ENCODE data around the gene TMEM138. TPM values are rescaled to one million over a fixed set of nuclear protein-coding genes. Genes with fewer than 3 reads are reported as not detected.

TMEM138 gene
- total RNA-seq, 1 donor from 2014 or later, result 68.4 TPM

DNA sequence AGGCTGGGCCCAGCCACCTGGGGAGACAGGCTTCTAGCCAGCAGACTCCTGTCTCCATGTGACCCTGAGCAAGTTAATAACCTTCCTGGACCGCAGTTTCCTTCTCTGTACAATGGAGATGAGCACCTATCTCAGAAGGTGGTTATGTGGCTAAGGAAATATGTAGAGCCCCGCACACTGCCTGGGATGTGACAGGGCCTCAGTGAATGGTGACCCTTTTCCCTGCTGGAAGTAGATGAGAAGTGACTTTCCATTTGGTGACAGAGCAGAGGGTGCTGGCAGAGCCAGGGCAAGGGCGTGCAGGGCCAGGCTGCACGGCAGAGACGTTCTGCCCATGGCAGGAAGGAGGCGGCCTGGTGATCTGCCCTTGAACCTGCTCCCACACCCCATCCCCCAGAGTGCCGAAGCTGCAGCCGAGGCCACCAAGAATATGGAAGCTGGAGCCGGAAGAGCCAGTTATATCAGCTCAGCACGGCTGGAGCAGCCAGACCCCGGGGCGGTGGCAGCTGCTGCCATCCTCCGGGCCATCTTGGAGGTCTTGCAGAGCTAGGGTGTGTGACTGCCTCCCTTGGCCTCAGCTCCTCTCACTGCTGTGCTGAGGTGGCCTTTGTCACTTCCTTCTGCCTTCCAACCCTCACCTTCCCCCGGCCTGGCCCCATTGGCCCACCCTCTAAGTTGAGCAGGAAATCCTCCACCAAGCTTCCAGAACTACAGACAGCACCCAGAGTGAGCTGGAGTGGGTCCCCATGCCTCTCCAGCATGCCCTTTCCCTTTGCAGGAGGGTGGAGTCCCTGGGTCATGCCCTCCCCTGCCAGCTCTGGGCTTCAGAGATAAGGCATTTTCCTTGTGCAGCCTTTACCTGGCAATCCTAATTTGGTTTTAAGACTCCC lies 16.0 kb upstream of the TMEM138 start:
- DNase-seq (ENCODE audit: low spot score), result no peak

DNA sequence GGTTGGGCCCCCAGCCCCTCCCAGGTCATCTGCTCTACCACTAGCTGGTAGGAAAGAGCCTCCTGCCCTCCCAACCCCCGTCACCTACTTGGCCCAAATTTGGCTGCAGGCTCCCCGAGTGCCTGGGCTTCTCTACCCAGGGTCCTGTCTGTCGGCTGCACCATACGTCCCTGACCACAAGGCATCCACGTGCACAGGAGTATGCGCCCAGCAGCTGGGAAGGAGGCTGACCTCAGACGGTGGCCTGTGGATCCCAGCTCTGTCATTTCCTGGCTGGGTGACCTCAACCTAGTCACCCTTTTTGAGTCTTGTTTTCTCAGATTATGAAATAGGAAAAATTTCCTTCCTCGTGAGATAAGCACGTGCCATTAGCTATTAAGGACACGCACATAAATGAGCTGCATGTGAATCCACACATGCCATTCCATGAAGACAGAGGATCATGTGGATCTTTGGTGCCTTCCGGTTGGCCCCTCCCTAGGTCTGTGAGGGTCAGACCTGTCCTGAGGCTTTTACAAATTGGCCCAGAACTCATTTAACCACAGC lies 14.2 kb upstream of the TMEM138 start:
- Mint-ChIP-seq H3K27ac (no peak overlapping the region), H3K9me3 (no peaks in the 10 kb centered on the region), H3K36me3 (ENCODE audit: low read depth) (peaks cover 14% of the 10 kb centered on the region), H3K4me3 (no peak overlapping the region), H3K27me3 (ENCODE audit: insufficient read depth) (no peaks in the 10 kb centered on the region), H3K4me1 (ENCODE audit: low read depth) (no peaks in the 10 kb centered on the region)
- no peak for DNase-seq (ENCODE audit: low spot score)
- intact Hi-C loops (cut with micrococcal nuclease), result no loop called here

More for the DNA sequence above, 16.0 kb upstream of the TMEM138 start:
- no peaks in the 10 kb centered on the region for H3K27me3 Mint-ChIP-seq (ENCODE audit: insufficient read depth)
- intact Hi-C loops (cut with micrococcal nuclease), result no loop called here
- no peaks in the 10 kb centered on the region for H3K4me1 Mint-ChIP-seq (ENCODE audit: low read depth)
- peaks cover 8% of the 10 kb centered on the region for H3K36me3 Mint-ChIP-seq (ENCODE audit: low read depth)
- no peak overlapping the region for H3K4me3 Mint-ChIP-seq
- H3K27ac Mint-ChIP-seq, result no peak overlapping the region
- H3K9me3 Mint-ChIP-seq, result no peaks in the 10 kb centered on the region

DNA sequence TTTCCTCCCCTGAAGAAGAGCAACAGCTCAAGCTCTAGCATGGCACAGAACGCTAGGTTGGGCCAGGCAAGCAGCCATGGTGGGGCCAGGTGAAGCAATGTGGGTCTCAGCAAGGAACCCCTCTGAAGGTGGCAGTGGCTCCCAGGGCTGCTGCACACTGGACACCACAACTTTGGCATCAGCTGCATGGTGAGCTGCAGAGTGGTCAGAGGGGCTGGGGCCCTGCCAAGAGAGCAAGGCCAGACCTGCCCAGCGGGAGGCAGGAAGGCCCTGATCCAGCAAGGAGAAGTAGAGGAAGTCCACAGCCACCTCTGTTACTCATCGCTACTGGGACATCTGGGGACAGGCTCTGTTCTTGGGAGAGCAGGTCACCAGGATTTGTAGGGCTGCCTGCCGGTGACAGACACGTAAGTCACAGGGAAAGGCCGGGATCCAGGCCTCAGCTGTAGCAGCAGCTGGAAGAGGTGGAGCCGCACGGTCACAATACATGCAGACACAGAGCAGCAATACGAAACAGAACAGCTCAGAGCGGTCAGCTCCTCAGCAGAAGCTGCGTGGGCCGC lies 12.9 kb upstream of the TMEM138 start:
- intact Hi-C loops (cut with micrococcal nuclease), result no loop called here
- peaks cover 22% of the 10 kb centered on the region for H3K36me3 Mint-ChIP-seq (ENCODE audit: low read depth)
- no peaks in the 10 kb centered on the region for H3K27me3 Mint-ChIP-seq (ENCODE audit: insufficient read depth)
- H3K4me3 Mint-ChIP-seq, result no peak overlapping the region
- H3K4me1 Mint-ChIP-seq (ENCODE audit: low read depth), result no peaks in the 10 kb centered on the region
- no peak overlapping the region for H3K27ac Mint-ChIP-seq
- no peaks in the 10 kb centered on the region for H3K9me3 Mint-ChIP-seq
- DNase-seq (ENCODE audit: low spot score), result no peak

DNA sequence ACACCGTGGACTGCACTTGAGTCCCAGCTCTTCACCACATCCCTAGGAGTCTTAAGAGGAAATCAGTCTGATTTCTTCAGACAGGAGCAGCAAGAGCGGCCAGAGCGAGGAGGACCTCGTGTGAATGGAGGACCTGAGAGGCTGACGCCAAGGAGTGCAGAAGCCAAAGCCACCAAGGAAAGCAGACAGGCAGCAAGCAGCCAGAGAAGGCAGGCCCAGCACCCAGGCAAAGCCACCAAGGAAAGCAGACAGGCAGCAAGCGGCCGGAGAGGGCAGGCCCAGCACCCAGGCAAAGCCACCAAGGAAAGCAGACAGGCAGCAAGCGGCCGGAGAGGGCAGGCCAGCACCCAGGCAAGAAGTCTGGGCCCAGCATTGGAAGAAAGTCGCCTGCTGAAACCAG lies 12.3 kb upstream of the TMEM138 start:
- H3K27me3 Mint-ChIP-seq (ENCODE audit: insufficient read depth), result no peaks in the 10 kb centered on the region
- H3K27ac Mint-ChIP-seq, result peak overlapping the region; percentile 16
- intact Hi-C loops (cut with micrococcal nuclease), result no loop called here
- H3K9me3 Mint-ChIP-seq, result no peaks in the 10 kb centered on the region
- no peak overlapping the region for H3K4me3 Mint-ChIP-seq
- no peaks in the 10 kb centered on the region for H3K4me1 Mint-ChIP-seq (ENCODE audit: low read depth)
- H3K36me3 Mint-ChIP-seq (ENCODE audit: low read depth), result peaks cover 18% of the 10 kb centered on the region
- no peak for DNase-seq (ENCODE audit: low spot score)

DNA sequence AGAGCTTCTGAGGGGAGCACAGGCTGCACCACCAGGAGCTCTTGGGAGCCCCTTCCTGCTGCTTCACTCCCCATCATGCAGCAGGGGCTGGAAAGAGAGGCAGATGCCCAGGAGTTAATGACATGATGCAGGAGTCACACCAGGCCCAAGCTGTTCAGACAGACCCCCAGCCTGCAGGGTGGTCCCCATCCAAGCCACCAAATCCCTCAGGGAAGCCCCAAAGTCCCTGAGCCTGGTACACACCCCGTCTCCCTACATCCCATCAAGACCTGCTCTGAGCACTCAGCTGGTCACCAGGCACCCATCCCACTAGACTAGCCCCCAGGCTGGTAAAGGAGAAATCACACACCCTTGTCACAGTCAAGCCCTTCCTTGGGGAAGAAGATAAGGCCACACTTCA lies 11.8 kb upstream of the TMEM138 start:
- Mint-ChIP-seq H3K4me3 (no peak overlapping the region), H3K9me3 (no peaks in the 10 kb centered on the region), H3K4me1 (ENCODE audit: low read depth) (no peaks in the 10 kb centered on the region), H3K27me3 (ENCODE audit: insufficient read depth) (no peaks in the 10 kb centered on the region), H3K36me3 (ENCODE audit: low read depth) (peaks cover 20% of the 10 kb centered on the region), H3K27ac (no peak overlapping the region)
- no peak for DNase-seq (ENCODE audit: low spot score)
- intact Hi-C loops (cut with micrococcal nuclease), result no loop called here

DNA sequence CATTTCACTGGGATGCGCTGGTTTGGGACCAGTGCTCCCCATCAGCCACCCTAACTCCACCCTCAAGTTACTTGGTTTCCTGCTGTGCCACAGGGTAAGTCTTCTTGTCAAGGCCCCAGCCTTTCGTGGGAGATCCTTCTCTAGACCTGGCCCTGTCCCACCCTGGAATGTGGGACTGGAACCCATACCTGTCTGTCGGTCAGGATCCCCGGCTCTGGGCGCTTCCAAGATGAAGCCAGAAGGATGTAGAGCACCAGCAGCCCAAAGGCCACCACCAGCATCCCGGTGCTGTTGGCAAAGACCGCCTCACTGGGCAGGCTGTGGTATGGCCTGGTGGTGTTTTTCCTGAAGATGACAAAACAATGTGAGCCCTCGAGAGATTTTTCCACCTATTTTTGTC lies 11.4 kb upstream of the TMEM138 start:
- H3K4me1 Mint-ChIP-seq (ENCODE audit: low read depth), result no peaks in the 10 kb centered on the region
- no peaks in the 10 kb centered on the region for H3K27me3 Mint-ChIP-seq (ENCODE audit: insufficient read depth)
- no peaks in the 10 kb centered on the region for H3K9me3 Mint-ChIP-seq
- DNase-seq (ENCODE audit: low spot score), result no peak
- intact Hi-C loops (cut with micrococcal nuclease), result no loop called here
- H3K36me3 Mint-ChIP-seq (ENCODE audit: low read depth), result peaks cover 20% of the 10 kb centered on the region
- no peak overlapping the region for H3K27ac Mint-ChIP-seq
- no peak overlapping the region for H3K4me3 Mint-ChIP-seq

DNA sequence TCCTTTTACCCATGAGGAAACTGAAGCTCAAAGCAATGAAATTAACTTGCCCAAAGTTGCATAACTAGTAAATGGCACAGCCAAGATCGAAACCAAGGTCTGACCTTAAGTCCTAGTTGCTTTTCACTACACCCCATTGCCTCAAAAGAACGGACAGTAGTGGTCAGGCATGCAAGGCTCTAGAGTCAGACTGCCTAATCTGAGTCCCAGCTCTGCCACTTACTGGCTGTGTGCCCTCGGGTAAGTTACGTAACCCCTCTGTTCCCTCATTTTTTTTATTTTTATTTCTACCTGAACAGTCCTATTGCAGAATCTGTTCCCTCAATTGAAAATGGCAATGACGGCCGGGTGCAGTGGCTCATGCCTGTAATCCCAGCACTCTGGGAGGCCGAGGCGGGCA lies 10.1 kb upstream of the TMEM138 start:
- no peak overlapping the region for H3K4me3 Mint-ChIP-seq
- no peaks in the 10 kb centered on the region for H3K27me3 Mint-ChIP-seq (ENCODE audit: insufficient read depth)
- H3K27ac Mint-ChIP-seq, result no peak overlapping the region
- peaks cover 1% of the 10 kb centered on the region for H3K4me1 Mint-ChIP-seq (ENCODE audit: low read depth)
- H3K9me3 Mint-ChIP-seq, result no peaks in the 10 kb centered on the region
- DNase-seq (ENCODE audit: low spot score), result no peak
- intact Hi-C loops (cut with micrococcal nuclease), result no loop called here
- H3K36me3 Mint-ChIP-seq (ENCODE audit: low read depth), result peaks cover 23% of the 10 kb centered on the region

DNA sequence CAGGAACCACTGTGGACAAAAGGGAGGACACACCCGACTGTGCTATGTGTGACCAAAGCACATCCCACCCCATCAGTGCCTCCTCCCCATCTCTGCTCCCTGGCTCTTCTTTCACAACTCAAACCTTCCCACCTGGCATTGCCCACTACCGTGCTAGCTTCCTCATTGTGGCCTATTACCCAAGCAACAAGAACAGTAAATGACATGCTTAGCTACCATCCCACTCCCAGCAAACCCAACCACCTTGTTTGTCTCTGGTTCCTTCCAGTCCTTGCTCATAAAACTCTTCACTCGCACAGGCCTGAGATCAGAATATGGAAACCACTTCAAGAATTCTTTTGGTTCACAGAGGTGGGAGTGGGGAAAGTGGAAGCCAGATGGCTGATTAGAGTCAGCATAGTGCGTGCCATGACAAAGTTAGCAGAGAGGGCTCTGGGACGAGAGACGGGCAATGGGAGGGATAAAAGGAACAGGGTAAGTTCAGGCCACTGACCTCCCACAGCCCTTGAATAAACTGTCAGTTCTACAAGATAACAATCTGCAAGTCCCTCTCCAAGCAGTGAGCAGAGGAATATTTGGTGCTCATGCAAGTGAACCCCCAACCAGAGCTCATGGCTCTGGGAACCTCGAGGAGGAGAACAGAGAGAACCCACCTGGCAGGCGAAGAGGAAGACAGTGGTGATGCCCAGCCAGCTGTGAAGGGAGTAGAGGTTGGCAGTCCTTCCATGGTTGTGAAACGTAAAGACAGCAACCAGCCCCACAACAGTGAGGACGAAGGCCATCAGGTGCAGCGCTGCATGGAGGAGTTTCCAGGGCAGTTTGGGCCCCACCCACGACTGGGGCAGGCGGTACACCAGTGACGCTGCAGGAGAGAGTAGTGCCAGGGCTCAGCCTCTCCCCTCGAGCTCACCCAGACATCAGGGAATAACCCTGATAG lies 8.8 kb upstream of the TMEM138 start:
- Mint-ChIP-seq H3K4me3 (no peak overlapping the region), H3K4me1 (ENCODE audit: low read depth) (peaks cover 11% of the 10 kb centered on the region), H3K27me3 (ENCODE audit: insufficient read depth) (no peaks in the 10 kb centered on the region), H3K36me3 (ENCODE audit: low read depth) (peaks cover 23% of the 10 kb centered on the region), H3K27ac (no peak overlapping the region), H3K9me3 (no peaks in the 10 kb centered on the region)
- DNase-seq (ENCODE audit: low spot score), result no peak
- intact Hi-C loops (cut with micrococcal nuclease), result no loop called here

DNA sequence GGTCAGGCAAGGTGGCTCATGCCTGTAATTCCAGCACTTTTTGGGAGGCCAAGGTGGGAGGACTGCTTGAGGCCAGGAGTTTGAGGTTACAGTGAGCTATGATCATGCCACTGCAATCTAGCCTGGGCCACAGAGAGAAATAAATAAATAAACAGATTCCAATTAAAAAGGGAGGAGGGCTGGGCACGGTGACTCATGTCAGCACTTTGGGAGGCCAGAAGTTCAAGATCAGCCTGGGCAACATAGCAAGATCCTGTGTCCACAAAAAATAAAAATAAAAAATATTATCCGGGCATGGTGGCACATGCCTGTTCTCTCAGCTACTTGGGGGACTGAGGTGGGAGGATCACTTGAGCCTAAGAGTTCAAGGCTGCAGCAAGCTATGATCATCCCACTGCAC lies 8.0 kb upstream of the TMEM138 start:
- H3K4me3 Mint-ChIP-seq, result no peak overlapping the region
- H3K27me3 Mint-ChIP-seq (ENCODE audit: insufficient read depth), result no peaks in the 10 kb centered on the region
- no peaks in the 10 kb centered on the region for H3K9me3 Mint-ChIP-seq
- no peak overlapping the region for H3K27ac Mint-ChIP-seq
- peaks cover 11% of the 10 kb centered on the region for H3K4me1 Mint-ChIP-seq (ENCODE audit: low read depth)
- DNase-seq (ENCODE audit: low spot score), result no peak
- H3K36me3 Mint-ChIP-seq (ENCODE audit: low read depth), result peaks cover 23% of the 10 kb centered on the region
- intact Hi-C loops (cut with micrococcal nuclease), result no loop called here

DNA sequence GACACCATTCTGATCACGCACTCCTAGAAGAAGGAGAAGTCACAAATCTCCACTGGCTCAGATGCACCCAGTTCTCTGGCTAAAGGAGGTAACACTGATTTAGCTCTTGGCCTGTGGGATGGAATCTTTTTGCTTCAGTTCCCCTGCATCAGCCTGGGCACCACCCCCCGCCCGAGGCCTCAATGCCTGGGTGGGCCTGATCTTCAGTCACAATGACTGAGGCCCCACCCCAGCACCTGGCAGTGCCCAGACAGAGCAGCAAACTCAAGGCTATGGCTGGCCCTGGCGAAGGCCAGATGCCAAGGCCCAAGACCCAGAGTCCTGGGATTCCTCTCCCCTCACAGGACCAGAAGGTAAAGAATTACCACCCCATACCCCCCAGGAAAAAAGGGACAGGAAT lies 5.5 kb upstream of the TMEM138 start:
- Mint-ChIP-seq H3K4me1 (ENCODE audit: low read depth) (peaks cover 25% of the 10 kb centered on the region), H3K4me3 (no peak overlapping the region), H3K36me3 (ENCODE audit: low read depth) (peaks cover 15% of the 10 kb centered on the region), H3K27ac (no peak overlapping the region), H3K27me3 (ENCODE audit: insufficient read depth) (no peaks in the 10 kb centered on the region), H3K9me3 (no peaks in the 10 kb centered on the region)
- intact Hi-C loops (cut with micrococcal nuclease), result no loop called here
- DNase-seq (ENCODE audit: low spot score), result no peak

DNA sequence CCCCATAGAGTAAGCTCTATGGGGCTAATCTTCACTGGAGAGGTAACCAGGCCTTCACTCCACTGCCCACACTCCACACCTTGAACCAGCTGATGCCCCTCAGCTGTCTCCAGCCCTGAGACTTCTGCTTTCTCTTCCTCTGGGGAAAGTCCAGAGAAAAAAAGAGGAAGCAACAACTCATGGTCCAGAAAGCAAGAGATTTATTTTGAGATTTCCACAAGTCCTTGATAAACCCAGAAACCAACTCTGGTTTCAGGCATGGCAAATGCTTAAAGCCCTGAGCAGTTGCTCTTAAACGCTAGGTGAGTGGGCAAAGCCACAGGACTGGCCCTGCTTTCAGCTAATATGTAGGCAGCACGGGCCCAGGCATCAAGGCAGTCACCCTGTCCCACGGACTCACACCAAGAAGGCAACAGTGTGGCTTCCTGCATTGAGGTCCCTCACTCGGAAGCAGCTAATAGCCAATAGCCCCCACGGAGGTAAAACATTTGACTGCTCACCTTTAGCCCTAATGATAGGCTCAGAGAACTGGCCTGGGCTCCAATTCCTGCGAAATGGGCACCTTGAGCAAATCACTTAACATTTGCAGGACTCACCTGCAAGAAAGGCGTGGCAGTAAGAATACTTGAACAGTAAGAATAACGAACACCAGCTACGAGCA lies 4.8 kb upstream of the TMEM138 start:
- Mint-ChIP-seq H3K27ac (no peak overlapping the region), H3K4me1 (ENCODE audit: low read depth) (peaks cover 25% of the 10 kb centered on the region), H3K27me3 (ENCODE audit: insufficient read depth) (no peaks in the 10 kb centered on the region), H3K9me3 (no peaks in the 10 kb centered on the region), H3K4me3 (no peak overlapping the region), H3K36me3 (ENCODE audit: low read depth) (peaks cover 17% of the 10 kb centered on the region)
- intact Hi-C loops (cut with micrococcal nuclease), result no loop called here
- no peak for DNase-seq (ENCODE audit: low spot score)

DNA sequence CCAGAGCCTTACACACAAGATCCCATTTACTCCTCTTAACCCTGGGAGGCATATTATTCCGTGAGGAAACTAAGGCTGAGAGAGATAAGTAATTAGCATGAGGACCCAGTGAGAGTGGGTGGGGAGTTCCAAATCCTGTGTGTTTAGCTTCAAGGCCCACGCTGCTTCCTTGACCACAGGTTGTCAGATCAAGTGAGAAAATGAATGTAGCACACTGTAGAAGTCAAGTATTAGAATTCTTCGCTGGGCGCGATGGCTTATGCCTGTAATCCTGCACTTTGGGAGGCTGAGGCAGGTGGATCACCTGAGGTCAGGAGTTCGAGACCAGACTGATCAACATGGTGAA lies 4.3 kb upstream of the TMEM138 start:
- H3K36me3 Mint-ChIP-seq (ENCODE audit: low read depth), result peaks cover 17% of the 10 kb centered on the region
- intact Hi-C loops (cut with micrococcal nuclease), result no loop called here
- H3K27ac Mint-ChIP-seq, result no peak overlapping the region

More for the DNA sequence above, 4.3 kb upstream of the TMEM138 start:
- peaks cover 30% of the 10 kb centered on the region for H3K4me1 Mint-ChIP-seq (ENCODE audit: low read depth)
- no peak for DNase-seq (ENCODE audit: low spot score)
- no peak overlapping the region for H3K4me3 Mint-ChIP-seq
- H3K9me3 Mint-ChIP-seq, result no peaks in the 10 kb centered on the region
- H3K27me3 Mint-ChIP-seq (ENCODE audit: insufficient read depth), result no peaks in the 10 kb centered on the region
